K562 (cell line): ENCODE results near the gene BROX. TPM values are rescaled to one million over a fixed set of nuclear protein-coding genes. Genes with fewer than 3 reads are reported as not detected.

Experiments used
- CBX8 ChIP-seq: fragments of 200-600 bp; sonication (generic); IDR thresholded peaks from 2 replicates; pipeline ENCODE4 v1.6.1; 2012; ENCODE audit warnings: borderline replicate concordance, mixed run types, low read depth, mild to moderate bottlenecking, moderate library complexity, mixed read lengths, low read length, control low read depth, inconsistent platforms; ENCODE audit not compliant: poor library complexity, severe bottlenecking; ENCODE audit errors: extremely low read depth
- CC2D1A ChIP-seq: fragments of 450-650 bp; IDR thresholded peaks from 2 replicates; pipeline ENCODE4 v1.6.1; 2017; ENCODE audit warnings: mild to moderate bottlenecking
- KLF13 ChIP-seq: fragments of 450-650 bp; IDR thresholded peaks from 2 replicates; pipeline ENCODE4 v1.6.1; 2016; ENCODE audit warnings: missing genetic modification characterization, low read depth, mild to moderate bottlenecking, missing compliant biosample characterization, moderate library complexity, borderline replicate concordance
- RFX5 ChIP-seq: IDR thresholded peaks from 2 replicates; pipeline ENCODE4 v1.6.1; 2011; ENCODE audit warnings: low read depth, mild to moderate bottlenecking, improper control_type of control experiment, low read length
- ZBTB8A ChIP-seq: fragments of 450-650 bp; IDR thresholded peaks from 2 replicates; pipeline ENCODE4 v1.6.1; 2018; ENCODE audit warnings: mild to moderate bottlenecking, moderate library complexity; ENCODE audit not compliant: partially characterized antibody
- ZNF354B ChIP-seq: fragments of 250-450 bp; sonication (Bioruptor Pico); IDR thresholded peaks from 2 replicates; pipeline ENCODE4 v1.4.0; 2020
- polyA plus RNA-seq, 8 experiments: library from polyadenylated mRNA; depleted of rRNA in 4 of 8; stranded (reverse) in 5 of 8; unstranded in 3 of 8; fragments of >200 nt; fragmentation: Nextera tagmentation in 2 of 8; fragmentation: Illumina TruSeq in 1 of 8; extraction: Ambion mirVana in 2 of 8; extraction: Trizol in 1 of 8; gene quantifications; 2 replicates each; pipeline versions ENCODE4 v1.2.1 to v1.2.3, GENCODE V29; 2011 to 2014; ENCODE audit warnings: inconsistent platforms in 1 of 8, missing spikeins in 1 of 8
- total RNA-seq, 7 experiments: library from RNA; depleted of rRNA in 6 of 7; stranded (reverse); fragments of >200 nt in 6 of 7; fragmentation: Illumina TruSeq in 2 of 7; extraction: Trizol in 2 of 7; gene quantifications; 2 replicates each; pipeline versions ENCODE4 v1.2.1 to v1.2.3, GENCODE V29; 2011 to 2021; ENCODE audit warnings: low replicate concordance in 1 of 7
- TF ChIP-seq, protein P1 (sequence below): fragments of 250-450 bp; sonication (Bioruptor Pico); IDR thresholded peaks from 2 replicates; pipeline ENCODE4 v1.4.0; 2020
- TF ChIP-seq, protein P2 (sequence below): sonication (generic); formaldehyde crosslinking; IDR thresholded peaks from 2 replicates; pipeline ENCODE4 v1.8.0; 2022; ENCODE audit warnings: missing genetic modification reagents, mild to moderate bottlenecking, borderline replicate concordance
- TF ChIP-seq, protein P3 (sequence below): fragments of 250-450 bp; sonication (Bioruptor Pico); IDR thresholded peaks from 2 replicates; pipeline ENCODE4 v1.5.0; 2021
- TF ChIP-seq, protein P4 (sequence below): fragments of 250-450 bp; sonication (Bioruptor Pico); IDR thresholded peaks from 2 replicates; pipeline ENCODE4 v1.5.0; 2020; ENCODE audit warnings: mild to moderate bottlenecking, borderline replicate concordance
- TF ChIP-seq, protein P5 (sequence below): fragments of 250-450 bp; sonication (Bioruptor Pico); IDR thresholded peaks from 2 replicates; pipeline ENCODE4 v1.5.0; 2021; ENCODE audit warnings: mild to moderate bottlenecking, borderline replicate concordance

The BROX gene
- total and polyA plus RNA-seq, 9 of the 15 experiments (the other 6 are each of a cell fraction or from before 2014, with no cell fraction given): 9.4 to 153 (median 45.1) TPM

DNA sequence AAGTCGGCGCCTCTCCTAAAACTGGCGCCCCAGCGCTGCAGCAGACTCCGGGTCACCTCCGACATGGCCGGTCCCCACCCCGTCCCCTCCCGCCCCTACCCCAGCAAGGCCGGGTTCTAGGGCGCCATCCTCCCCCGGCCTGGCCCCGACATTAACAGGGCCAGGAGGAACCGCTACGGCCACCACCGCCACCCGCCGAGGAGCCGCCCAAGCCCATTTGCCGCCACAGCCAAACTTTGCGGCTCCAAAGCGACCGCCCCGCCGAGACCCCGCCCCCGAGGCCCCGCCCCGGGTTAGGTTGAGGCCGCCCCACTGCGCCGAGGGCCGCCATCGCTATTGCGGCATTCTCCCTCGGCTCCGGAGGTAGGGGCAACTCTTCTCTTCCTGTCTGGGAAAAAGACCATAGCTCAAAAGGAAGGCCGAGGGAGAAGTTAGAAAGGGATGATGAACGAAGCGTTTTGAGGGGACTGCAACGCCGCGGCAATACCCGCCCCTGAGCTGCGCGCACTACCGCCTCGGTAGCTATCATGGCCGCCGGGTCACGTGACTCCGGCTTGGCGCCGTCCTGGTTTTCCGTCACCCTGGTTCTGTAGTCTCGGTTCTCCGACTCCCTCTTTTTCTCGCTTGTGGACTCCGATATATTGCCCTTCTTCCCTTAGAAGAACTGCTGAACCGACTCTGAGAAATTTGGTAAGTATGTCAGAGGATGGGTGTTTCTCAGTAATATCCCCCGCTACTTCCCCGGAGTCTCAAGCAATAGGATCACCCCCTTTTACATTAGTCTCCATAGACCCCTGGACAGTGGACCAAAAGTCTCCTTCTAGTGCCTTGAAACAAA lies at the start of gene BROX, which contains the start of gene AIDA (continued):
- TF ChIP-seq, protein P1, sequence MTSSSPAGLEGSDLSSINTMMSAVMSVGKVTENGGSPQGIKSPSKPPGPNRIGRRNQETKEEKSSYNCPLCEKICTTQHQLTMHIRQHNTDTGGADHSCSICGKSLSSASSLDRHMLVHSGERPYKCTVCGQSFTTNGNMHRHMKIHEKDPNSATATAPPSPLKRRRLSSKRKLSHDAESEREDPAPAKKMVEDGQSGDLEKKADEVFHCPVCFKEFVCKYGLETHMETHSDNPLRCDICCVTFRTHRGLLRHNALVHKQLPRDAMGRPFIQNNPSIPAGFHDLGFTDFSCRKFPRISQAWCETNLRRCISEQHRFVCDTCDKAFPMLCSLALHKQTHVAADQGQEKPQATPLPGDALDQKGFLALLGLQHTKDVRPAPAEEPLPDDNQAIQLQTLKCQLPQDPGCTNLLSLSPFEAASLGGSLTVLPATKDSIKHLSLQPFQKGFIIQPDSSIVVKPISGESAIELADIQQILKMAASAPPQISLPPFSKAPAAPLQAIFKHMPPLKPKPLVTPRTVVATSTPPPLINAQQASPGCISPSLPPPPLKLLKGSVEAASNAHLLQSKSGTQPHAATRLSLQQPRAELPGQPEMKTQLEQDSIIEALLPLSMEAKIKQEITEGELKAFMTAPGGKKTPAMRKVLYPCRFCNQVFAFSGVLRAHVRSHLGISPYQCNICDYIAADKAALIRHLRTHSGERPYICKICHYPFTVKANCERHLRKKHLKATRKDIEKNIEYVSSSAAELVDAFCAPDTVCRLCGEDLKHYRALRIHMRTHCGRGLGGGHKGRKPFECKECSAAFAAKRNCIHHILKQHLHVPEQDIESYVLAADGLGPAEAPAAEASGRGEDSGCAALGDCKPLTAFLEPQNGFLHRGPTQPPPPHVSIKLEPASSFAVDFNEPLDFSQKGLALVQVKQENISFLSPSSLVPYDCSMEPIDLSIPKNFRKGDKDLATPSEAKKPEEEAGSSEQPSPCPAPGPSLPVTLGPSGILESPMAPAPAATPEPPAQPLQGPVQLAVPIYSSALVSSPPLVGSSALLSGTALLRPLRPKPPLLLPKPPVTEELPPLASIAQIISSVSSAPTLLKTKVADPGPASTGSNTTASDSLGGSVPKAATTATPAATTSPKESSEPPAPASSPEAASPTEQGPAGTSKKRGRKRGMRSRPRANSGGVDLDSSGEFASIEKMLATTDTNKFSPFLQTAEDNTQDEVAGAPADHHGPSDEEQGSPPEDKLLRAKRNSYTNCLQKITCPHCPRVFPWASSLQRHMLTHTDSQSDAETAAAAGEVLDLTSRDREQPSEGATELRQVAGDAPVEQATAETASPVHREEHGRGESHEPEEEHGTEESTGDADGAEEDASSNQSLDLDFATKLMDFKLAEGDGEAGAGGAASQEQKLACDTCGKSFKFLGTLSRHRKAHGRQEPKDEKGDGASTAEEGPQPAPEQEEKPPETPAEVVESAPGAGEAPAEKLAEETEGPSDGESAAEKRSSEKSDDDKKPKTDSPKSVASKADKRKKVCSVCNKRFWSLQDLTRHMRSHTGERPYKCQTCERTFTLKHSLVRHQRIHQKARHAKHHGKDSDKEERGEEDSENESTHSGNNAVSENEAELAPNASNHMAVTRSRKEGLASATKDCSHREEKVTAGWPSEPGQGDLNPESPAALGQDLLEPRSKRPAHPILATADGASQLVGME (CRISPR knock-in tag): peak; percentile 89
- TF ChIP-seq KLF13 (tag) (peak; percentile 84), ZNF354B (CRISPR knock-in tag) (no peak), CBX8 (no peak), RFX5 (no peak), CC2D1A (no peak), ZBTB8A (no peak)
- TF ChIP-seq, protein P2, sequence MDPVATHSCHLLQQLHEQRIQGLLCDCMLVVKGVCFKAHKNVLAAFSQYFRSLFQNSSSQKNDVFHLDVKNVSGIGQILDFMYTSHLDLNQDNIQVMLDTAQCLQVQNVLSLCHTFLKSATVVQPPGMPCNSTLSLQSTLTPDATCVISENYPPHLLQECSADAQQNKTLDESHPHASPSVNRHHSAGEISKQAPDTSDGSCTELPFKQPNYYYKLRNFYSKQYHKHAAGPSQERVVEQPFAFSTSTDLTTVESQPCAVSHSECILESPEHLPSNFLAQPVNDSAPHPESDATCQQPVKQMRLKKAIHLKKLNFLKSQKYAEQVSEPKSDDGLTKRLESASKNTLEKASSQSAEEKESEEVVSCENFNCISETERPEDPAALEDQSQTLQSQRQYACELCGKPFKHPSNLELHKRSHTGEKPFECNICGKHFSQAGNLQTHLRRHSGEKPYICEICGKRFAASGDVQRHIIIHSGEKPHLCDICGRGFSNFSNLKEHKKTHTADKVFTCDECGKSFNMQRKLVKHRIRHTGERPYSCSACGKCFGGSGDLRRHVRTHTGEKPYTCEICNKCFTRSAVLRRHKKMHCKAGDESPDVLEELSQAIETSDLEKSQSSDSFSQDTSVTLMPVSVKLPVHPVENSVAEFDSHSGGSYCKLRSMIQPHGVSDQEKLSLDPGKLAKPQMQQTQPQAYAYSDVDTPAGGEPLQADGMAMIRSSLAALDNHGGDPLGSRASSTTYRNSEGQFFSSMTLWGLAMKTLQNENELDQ (CRISPR knock-in tag): no peak
- TF ChIP-seq, protein P3, sequence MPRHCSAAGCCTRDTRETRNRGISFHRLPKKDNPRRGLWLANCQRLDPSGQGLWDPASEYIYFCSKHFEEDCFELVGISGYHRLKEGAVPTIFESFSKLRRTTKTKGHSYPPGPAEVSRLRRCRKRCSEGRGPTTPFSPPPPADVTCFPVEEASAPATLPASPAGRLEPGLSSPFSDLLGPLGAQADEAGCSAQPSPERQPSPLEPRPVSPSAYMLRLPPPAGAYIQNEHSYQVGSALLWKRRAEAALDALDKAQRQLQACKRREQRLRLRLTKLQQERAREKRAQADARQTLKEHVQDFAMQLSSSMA (CRISPR knock-in tag): no peak
- TF ChIP-seq, protein P4, sequence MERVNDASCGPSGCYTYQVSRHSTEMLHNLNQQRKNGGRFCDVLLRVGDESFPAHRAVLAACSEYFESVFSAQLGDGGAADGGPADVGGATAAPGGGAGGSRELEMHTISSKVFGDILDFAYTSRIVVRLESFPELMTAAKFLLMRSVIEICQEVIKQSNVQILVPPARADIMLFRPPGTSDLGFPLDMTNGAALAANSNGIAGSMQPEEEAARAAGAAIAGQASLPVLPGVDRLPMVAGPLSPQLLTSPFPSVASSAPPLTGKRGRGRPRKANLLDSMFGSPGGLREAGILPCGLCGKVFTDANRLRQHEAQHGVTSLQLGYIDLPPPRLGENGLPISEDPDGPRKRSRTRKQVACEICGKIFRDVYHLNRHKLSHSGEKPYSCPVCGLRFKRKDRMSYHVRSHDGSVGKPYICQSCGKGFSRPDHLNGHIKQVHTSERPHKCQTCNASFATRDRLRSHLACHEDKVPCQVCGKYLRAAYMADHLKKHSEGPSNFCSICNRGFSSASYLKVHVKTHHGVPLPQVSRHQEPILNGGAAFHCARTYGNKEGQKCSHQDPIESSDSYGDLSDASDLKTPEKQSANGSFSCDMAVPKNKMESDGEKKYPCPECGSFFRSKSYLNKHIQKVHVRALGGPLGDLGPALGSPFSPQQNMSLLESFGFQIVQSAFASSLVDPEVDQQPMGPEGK (CRISPR knock-in tag): no peak; the same call in 1 of the 2 replicates
- TF ChIP-seq, protein P5, sequence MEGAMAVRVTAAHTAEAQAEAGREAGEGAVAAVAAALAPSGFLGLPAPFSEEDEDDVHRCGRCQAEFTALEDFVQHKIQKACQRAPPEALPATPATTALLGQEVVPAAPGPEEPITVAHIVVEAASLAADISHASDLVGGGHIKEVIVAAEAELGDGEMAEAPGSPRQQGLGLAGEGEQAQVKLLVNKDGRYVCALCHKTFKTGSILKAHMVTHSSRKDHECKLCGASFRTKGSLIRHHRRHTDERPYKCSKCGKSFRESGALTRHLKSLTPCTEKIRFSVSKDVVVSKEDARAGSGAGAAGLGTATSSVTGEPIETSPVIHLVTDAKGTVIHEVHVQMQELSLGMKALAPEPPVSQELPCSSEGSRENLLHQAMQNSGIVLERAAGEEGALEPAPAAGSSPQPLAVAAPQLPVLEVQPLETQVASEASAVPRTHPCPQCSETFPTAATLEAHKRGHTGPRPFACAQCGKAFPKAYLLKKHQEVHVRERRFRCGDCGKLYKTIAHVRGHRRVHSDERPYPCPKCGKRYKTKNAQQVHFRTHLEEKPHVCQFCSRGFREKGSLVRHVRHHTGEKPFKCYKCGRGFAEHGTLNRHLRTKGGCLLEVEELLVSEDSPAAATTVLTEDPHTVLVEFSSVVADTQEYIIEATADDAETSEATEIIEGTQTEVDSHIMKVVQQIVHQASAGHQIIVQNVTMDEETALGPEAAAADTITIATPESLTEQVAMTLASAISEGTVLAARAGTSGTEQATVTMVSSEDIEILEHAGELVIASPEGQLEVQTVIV (CRISPR knock-in tag): peak; percentile 63; the same call in 1 of the 2 replicates
